Gastrocnemius medialis (tissue), 4 donors: Measurements from ENCODE around the gene FARS2. TPM values are rescaled to one million over a fixed set of nuclear protein-coding genes. Genes with fewer than 3 reads are reported as not detected.

Source experiments
- ATAC-seq, 2 donors: fragments of 150-250 bp; one replicate each; pipeline ENCODE4 v1.9.1; 2016
- DNase-seq, 2 donors: peaks; one replicate each; pipeline ENCODE4 v3.0.0-alpha.2; 2019
- H3K27ac ChIP-seq, 4 donors: fragments of 200-600 bp; sonication (generic); 1 replicate in 1 of 4; 2 replicates in 3 of 4; pipeline ENCODE4 v1.5.1; 2016 to 2018; ENCODE audit warnings: mild to moderate bottlenecking in 2 of 4, moderate library complexity in 1 of 4
- H3K27me3 ChIP-seq, 3 donors: fragments of 200-600 bp; sonication (generic) in 2 of 3; 1 replicate in 1 of 3; 2 replicates in 2 of 3; pipeline versions ENCODE4 v1.5.1 to v1.6.0; 2016 to 2019; ENCODE audit warnings: mild to moderate bottlenecking in 1 of 3, moderate library complexity in 1 of 3
- H3K36me3 ChIP-seq, 2 donors: fragments of 200-600 bp; sonication (generic) in 1 of 2; one replicate each; pipeline ENCODE4 v1.5.1; 2017 to 2018
- H3K4me1 ChIP-seq, 2 donors: fragments of 200-600 bp; sonication (generic) in 1 of 2; one replicate each; pipeline ENCODE4 v1.5.1; 2016 to 2017; ENCODE audit warnings: mild to moderate bottlenecking in 2 of 2
- H3K4me3 ChIP-seq, 4 donors: fragments of 200-600 bp; sonication (generic) in 3 of 4; 1 replicate in 1 of 4; 2 replicates in 3 of 4; pipeline ENCODE4 v1.5.1; 2016 to 2019; ENCODE audit warnings: mild to moderate bottlenecking in 2 of 4
- H3K9me3 ChIP-seq, 3 donors: fragments of 200-600 bp; sonication (generic) in 2 of 3; 1 replicate in 1 of 3; 2 replicates in 2 of 3; pipeline ENCODE4 v1.5.1; 2016 to 2019
- CTCF ChIP-seq, 5 experiments: fragments of 450-650 bp in 3 of 5; fragments of 200-600 bp in 2 of 5; sonication (generic) in 2 of 5; IDR thresholded peaks in 4 of 5; conservative IDR thresholded peaks in 1 of 5; 1 replicate in 4 of 5; 2 replicates in 1 of 5; pipeline ENCODE4 v1.5.1; 2016 to 2019; ENCODE audit warnings: antibody characterized with exemption in 5 of 5, mild to moderate bottlenecking in 3 of 5, moderate library complexity in 3 of 5
- POLR2A ChIP-seq, 2 donors: fragments of 450-650 bp; IDR thresholded peaks; one replicate each; pipeline ENCODE4 v1.6.1; 2017; ENCODE audit warnings: antibody characterized with exemption in 2 of 2, mild to moderate bottlenecking in 2 of 2, moderate library complexity in 2 of 2
- in situ Hi-C, 4 donors: fragments of 200-750 bp; cut with MboI; loops; one replicate each; pipeline versions ENCODE4 v1.15.0 to v1.8.0; 2017; ENCODE audit warnings: low sequenced_read_pairs in 4 of 4
- intact Hi-C: fragments of 100-400 bp; cut with DNase I; formaldehyde crosslinking; loops from one replicate; pipeline ENCODE4 v1.15.1; 2023; ENCODE audit warnings: low total_unique reads
- total RNA-seq, 4 donors: library from RNA; depleted of rRNA; stranded (reverse); fragments of >200 nt; gene quantifications; one replicate each; pipeline versions ENCODE4 v1.1.0 to v1.2.3, GENCODE V29; 2016

The FARS2 gene
- total RNA-seq, 4 donors from 2014 or later = 13.6 to 24.0 (median 15.8) TPM

- no peak for TF ChIP-seq CTCF (IDR thresholded peaks at IDR 0.05 in 4 of 5, conservative IDR thresholded peaks at IDR 0.05 in 1 of 5)
- TF ChIP-seq POLR2A (IDR thresholded peaks at IDR 0.05) = no peak
- peaks cover 0 to 3% of the 10 kb centered on the region in 2 donors for H3K4me1 ChIP-seq
- H3K36me3 ChIP-seq = no peaks in the 10 kb centered on the region
- H3K4me3 ChIP-seq = no peak overlapping the region
- no peak overlapping the region for H3K27ac ChIP-seq
- in situ Hi-C loops (no loop called here), intact Hi-C loops (no loop called here)
- no peak for ATAC-seq
- H3K27me3 ChIP-seq = no peaks in the 10 kb centered on the region
- no peaks in the 10 kb centered on the region for H3K9me3 ChIP-seq
- DNase-seq = no peak
Measured at GRCh38 chr6:5412663-5413062, 151.3 kb downstream of the FARS2 start.

- intact Hi-C loops (no loop called here), in situ Hi-C loops (no loop called here)
- H3K4me1 ChIP-seq = peaks cover 0 to 3% of the 10 kb centered on the region in 2 donors
- no peak for TF ChIP-seq CTCF (IDR thresholded peaks at IDR 0.05 in 4 of 5, conservative IDR thresholded peaks at IDR 0.05 in 1 of 5)
- no peak for TF ChIP-seq POLR2A (IDR thresholded peaks at IDR 0.05)
- no peak for DNase-seq
- H3K27ac ChIP-seq = no peak overlapping the region
- H3K4me3 ChIP-seq = no peak overlapping the region
- no peak for ATAC-seq
- H3K36me3 ChIP-seq = no peaks in the 10 kb centered on the region
- H3K27me3 ChIP-seq = no peaks in the 10 kb centered on the region
- no peaks in the 10 kb centered on the region for H3K9me3 ChIP-seq
Measured at GRCh38 chr6:5416250-5416649, 154.9 kb downstream of the FARS2 start.

- ATAC-seq (peak; percentile 58 to 71), DNase-seq (no peak)
- intact Hi-C loops = no loop called here
- no peak for TF ChIP-seq POLR2A (IDR thresholded peaks at IDR 0.05)
- peak in 3 of 5 experiments; percentile 28 to 48 (median 37) for TF ChIP-seq CTCF (IDR thresholded peaks at IDR 0.05 in 4 of 5, conservative IDR thresholded peaks at IDR 0.05 in 1 of 5)
- H3K4me3 ChIP-seq = no peak overlapping the region
- H3K4me1 ChIP-seq = no peaks in the 10 kb centered on the region
- H3K36me3 ChIP-seq = no peaks in the 10 kb centered on the region
- no peaks in the 10 kb centered on the region for H3K9me3 ChIP-seq
- H3K27ac ChIP-seq = no peak overlapping the region
- H3K27me3 ChIP-seq = no peaks in the 10 kb centered on the region
- in situ Hi-C loops = no loop called here
Measured at GRCh38 chr6:5422321-5422915, 161.1 kb downstream of the FARS2 start.

GRCh38 chr6:5423251-5423650 lies 161.9 kb downstream of the FARS2 start:
- ATAC-seq (no peak), DNase-seq (no peak)
- H3K9me3 ChIP-seq = no peaks in the 10 kb centered on the region
- H3K4me3 ChIP-seq = no peak overlapping the region
- H3K27ac ChIP-seq = no peak overlapping the region
- no peaks in the 10 kb centered on the region for H3K36me3 ChIP-seq
- in situ Hi-C loops (no loop called here), intact Hi-C loops (no loop called here)
- no peaks in the 10 kb centered on the region for H3K4me1 ChIP-seq
- H3K27me3 ChIP-seq = no peaks in the 10 kb centered on the region
- no peak for TF ChIP-seq CTCF (IDR thresholded peaks at IDR 0.05 in 4 of 5, conservative IDR thresholded peaks at IDR 0.05 in 1 of 5)
- TF ChIP-seq POLR2A (IDR thresholded peaks at IDR 0.05) = no peak

GRCh38 chr6:5424726-5425125 lies 163.4 kb downstream of the FARS2 start:
- ATAC-seq = no peak
- Histone ChIP-seq H3K27ac (no peak overlapping the region), H3K36me3 (no peaks in the 10 kb centered on the region), H3K4me3 (no peak overlapping the region), H3K27me3 (no peaks in the 10 kb centered on the region), H3K9me3 (no peaks in the 10 kb centered on the region), H3K4me1 (no peaks in the 10 kb centered on the region)
- no peak for TF ChIP-seq POLR2A (IDR thresholded peaks at IDR 0.05)
- TF ChIP-seq CTCF (IDR thresholded peaks at IDR 0.05 in 4 of 5, conservative IDR thresholded peaks at IDR 0.05 in 1 of 5) = no peak
- intact Hi-C loops = no loop called here
- DNase-seq = no peak
- in situ Hi-C loops = no loop called here
